ENCODE data around the gene CLK1.

DNA sequence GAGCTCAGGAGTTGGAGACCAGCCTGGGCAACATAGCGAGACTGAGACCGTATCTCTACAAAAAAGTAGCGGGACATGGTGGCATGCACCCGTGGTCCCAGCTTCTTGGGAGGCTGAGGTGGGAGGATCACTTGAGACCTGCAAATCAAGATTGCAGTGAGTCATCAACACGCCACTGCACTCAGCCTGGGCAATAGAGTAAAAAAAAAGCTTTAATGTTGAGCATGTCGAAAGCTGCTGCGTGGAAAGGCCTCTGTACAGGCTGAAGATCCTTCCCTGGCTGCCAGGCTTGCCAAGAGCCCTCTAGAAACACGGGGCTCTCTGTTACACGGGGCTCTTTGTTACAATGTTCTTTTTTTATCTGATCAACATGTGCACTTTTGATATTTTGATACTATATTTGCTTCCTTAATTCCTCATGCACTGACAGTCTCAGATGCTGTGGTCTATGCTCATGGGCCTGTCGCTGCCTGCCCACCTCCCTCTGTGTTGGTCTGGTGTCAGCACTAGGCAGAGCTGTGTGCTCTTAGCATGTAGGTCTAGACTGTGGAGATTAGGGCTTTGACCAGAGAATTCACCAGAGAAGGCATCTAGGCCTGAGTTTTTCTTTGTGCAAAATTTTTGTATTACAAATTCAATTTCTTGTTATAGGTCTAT, 18.7 kb downstream of the CLK1 start:
- TF ChIP-seq ARNTL (CRISPR knock-in tag; IDR thresholded peaks at IDR 0.05; ENCODE audit: borderline replicate concordance, low read depth) (no peak), ZNF70 (CRISPR knock-in tag; IDR thresholded peaks at IDR 0.05) (no peak), OSR1 (CRISPR knock-in tag; IDR thresholded peaks at IDR 0.05) (no peak), BACH2 (CRISPR knock-in tag; IDR thresholded peaks at IDR 0.05; ENCODE audit: borderline replicate concordance) (no peak), ZC3H10 (CRISPR knock-in tag; IDR thresholded peaks at IDR 0.05) (no peak), ZFP30 (CRISPR knock-in tag; IDR thresholded peaks at IDR 0.05) (no peak), TOX (CRISPR knock-in tag; IDR thresholded peaks at IDR 0.05; ENCODE audit: borderline replicate concordance) (no peak), ISL1 (CRISPR knock-in tag; IDR thresholded peaks at IDR 0.05) (no peak), RARB (CRISPR knock-in tag; IDR thresholded peaks at IDR 0.05) (no peak), ZNF565 (CRISPR knock-in tag; conservative IDR thresholded peaks at IDR 0.05; ENCODE audit: low read depth) (no peak)
- TF ChIP-seq, protein P1, sequence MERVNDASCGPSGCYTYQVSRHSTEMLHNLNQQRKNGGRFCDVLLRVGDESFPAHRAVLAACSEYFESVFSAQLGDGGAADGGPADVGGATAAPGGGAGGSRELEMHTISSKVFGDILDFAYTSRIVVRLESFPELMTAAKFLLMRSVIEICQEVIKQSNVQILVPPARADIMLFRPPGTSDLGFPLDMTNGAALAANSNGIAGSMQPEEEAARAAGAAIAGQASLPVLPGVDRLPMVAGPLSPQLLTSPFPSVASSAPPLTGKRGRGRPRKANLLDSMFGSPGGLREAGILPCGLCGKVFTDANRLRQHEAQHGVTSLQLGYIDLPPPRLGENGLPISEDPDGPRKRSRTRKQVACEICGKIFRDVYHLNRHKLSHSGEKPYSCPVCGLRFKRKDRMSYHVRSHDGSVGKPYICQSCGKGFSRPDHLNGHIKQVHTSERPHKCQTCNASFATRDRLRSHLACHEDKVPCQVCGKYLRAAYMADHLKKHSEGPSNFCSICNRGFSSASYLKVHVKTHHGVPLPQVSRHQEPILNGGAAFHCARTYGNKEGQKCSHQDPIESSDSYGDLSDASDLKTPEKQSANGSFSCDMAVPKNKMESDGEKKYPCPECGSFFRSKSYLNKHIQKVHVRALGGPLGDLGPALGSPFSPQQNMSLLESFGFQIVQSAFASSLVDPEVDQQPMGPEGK (CRISPR knock-in tag; IDR thresholded peaks at IDR 0.05; ENCODE audit: borderline replicate concordance): no peak
- TF ChIP-seq, protein P2, sequence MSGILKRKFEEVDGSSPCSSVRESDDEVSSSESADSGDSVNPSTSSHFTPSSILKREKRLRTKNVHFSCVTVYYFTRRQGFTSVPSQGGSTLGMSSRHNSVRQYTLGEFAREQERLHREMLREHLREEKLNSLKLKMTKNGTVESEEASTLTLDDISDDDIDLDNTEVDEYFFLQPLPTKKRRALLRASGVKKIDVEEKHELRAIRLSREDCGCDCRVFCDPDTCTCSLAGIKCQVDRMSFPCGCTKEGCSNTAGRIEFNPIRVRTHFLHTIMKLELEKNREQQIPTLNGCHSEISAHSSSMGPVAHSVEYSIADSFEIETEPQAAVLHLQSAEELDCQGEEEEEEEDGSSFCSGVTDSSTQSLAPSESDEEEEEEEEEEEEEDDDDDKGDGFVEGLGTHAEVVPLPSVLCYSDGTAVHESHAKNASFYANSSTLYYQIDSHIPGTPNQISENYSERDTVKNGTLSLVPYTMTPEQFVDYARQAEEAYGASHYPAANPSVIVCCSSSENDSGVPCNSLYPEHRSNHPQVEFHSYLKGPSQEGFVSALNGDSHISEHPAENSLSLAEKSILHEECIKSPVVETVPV (CRISPR knock-in tag; IDR thresholded peaks at IDR 0.05): no peak
- TF ChIP-seq, protein P3, sequence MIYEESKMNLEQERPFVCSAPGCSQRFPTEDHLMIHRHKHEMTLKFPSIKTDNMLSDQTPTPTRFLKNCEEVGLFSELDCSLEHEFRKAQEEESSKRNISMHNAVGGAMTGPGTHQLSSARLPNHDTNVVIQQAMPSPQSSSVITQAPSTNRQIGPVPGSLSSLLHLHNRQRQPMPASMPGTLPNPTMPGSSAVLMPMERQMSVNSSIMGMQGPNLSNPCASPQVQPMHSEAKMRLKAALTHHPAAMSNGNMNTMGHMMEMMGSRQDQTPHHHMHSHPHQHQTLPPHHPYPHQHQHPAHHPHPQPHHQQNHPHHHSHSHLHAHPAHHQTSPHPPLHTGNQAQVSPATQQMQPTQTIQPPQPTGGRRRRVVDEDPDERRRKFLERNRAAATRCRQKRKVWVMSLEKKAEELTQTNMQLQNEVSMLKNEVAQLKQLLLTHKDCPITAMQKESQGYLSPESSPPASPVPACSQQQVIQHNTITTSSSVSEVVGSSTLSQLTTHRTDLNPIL (CRISPR knock-in tag; IDR thresholded peaks at IDR 0.05; ENCODE audit: low read depth): no peak

All from SK-N-SH treated with all-trans-retinoic acid at 6 μM for 48 hours (cell line).